ENCODE measurements around the gene PTGDR. TPM values are rescaled to one million over a fixed set of nuclear protein-coding genes. Genes with fewer than 3 reads are reported as not detected.
A peak's percentile ranks its signal among the peaks of the same experiment; 100 is the strongest.

The PTGDR gene
- total RNA-seq, 1 experiment from 2014 or later, result not detected

DNA sequence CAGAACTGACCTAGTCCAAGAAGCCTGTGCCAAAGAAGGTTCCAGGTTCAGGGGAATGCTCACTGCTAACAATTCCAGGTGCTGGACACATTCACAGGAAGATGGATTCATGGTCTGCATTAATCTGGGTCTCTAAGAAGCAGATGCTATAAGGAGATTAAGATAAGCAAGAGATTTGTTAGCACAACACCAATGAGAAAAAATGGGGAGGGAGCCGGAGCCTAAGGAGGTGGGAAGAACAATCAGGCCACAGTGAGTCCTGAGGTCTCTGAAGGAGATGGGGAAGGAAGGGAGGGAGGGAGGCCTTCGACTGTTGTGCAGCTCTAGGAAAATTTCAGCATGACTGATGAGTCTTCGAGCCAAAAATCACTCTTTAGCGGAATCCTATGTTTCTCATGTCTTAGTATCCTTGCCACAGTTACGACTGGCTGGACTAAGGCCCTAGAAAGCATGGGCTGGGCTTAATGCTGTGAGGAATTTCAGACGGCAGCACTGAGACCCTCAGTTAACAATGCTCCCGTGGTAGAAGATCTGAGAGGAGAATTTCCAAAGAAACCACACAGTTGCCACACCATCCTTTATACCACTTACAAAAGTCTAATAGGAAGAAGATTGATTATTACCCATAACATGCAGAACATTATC is 31.5 kb upstream of the PTGDR start:
- no peak overlapping the region for H3K9ac ChIP-seq (ENCODE audit: low read length)
- CTCF ChIA-PET, result no interaction called here
- no peaks in the 10 kb centered on the region for H3F3A ChIP-seq (ENCODE audit: low read length, unreplicated experiment)
- DNase-seq (no peak), ATAC-seq (no peak)
- peaks cover 8% of the 10 kb centered on the region for H3K4me1 ChIP-seq (ENCODE audit: insufficient read depth, low read length)
- BruUV-seq (replicated peaks), result no TSS peak
- peaks cover 4% of the 10 kb centered on the region; the same call in 1 of the 2 replicates for H3K27me3 ChIP-seq (ENCODE audit: low read length)
- no peak overlapping the region for H2AFZ ChIP-seq (ENCODE audit: low read length)
- H3K4me2 ChIP-seq (ENCODE audit: low read length), result no peak overlapping the region
- H3K27ac ChIP-seq (ENCODE audit: low read length), result no peak overlapping the region
- no peaks in the 10 kb centered on the region for H3K9me2 ChIP-seq (replicated peaks; ENCODE audit: low read length)
- no peaks in the 10 kb centered on the region for H3K79me2 ChIP-seq (ENCODE audit: low read length)
- POLR2A ChIA-PET (ENCODE audit: unreplicated experiment), result no interaction called here
- intact Hi-C loops (cut with micrococcal nuclease), result no loop called here
- no peaks in the 10 kb centered on the region for H3K36me3 ChIP-seq (ENCODE audit: low read depth, low read length)
- TF ChIP-seq, protein P1, sequence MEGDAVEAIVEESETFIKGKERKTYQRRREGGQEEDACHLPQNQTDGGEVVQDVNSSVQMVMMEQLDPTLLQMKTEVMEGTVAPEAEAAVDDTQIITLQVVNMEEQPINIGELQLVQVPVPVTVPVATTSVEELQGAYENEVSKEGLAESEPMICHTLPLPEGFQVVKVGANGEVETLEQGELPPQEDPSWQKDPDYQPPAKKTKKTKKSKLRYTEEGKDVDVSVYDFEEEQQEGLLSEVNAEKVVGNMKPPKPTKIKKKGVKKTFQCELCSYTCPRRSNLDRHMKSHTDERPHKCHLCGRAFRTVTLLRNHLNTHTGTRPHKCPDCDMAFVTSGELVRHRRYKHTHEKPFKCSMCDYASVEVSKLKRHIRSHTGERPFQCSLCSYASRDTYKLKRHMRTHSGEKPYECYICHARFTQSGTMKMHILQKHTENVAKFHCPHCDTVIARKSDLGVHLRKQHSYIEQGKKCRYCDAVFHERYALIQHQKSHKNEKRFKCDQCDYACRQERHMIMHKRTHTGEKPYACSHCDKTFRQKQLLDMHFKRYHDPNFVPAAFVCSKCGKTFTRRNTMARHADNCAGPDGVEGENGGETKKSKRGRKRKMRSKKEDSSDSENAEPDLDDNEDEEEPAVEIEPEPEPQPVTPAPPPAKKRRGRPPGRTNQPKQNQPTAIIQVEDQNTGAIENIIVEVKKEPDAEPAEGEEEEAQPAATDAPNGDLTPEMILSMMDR (conservative IDR thresholded peaks at IDR 0.05; ENCODE audit: low read depth, low read length), result no peak
- TF ChIP-seq EZH2phosphoT487 (IDR thresholded peaks at IDR 0.05; ENCODE audit: borderline replicate concordance, low read length), result no peak
- TF ChIP-seq EZH2 (IDR thresholded peaks at IDR 0.05; ENCODE audit: low read length, unreplicated experiment), result no peak
- H3K4me3 ChIP-seq (ENCODE audit: low read length), result no peak overlapping the region
- H4K20me1 ChIP-seq (ENCODE audit: low read length), result no peaks in the 10 kb centered on the region
- H3K9me3 ChIP-seq (ENCODE audit: low read length), result no peaks in the 10 kb centered on the region

- Histone ChIP-seq H3K9ac (ENCODE audit: low read length) (no peak overlapping the region), H3K36me3 (ENCODE audit: low read depth, low read length) (no peaks in the 10 kb centered on the region), H3K9me3 (ENCODE audit: low read length) (no peaks in the 10 kb centered on the region), H3K27ac (ENCODE audit: low read length) (no peak overlapping the region), H3K4me3 (ENCODE audit: low read length) (no peak overlapping the region), H3K79me2 (ENCODE audit: low read length) (no peaks in the 10 kb centered on the region), H3K4me2 (ENCODE audit: low read length) (no peak overlapping the region), H3K9me2 (replicated peaks; ENCODE audit: low read length) (no peaks in the 10 kb centered on the region), H2AFZ (ENCODE audit: low read length) (no peak overlapping the region), H4K20me1 (ENCODE audit: low read length) (no peaks in the 10 kb centered on the region), H3K27me3 (ENCODE audit: low read length) (no peaks in the 10 kb centered on the region), H3K4me1 (ENCODE audit: insufficient read depth, low read length) (peaks cover 14% of the 10 kb centered on the region), H3F3A (ENCODE audit: low read length, unreplicated experiment) (no peaks in the 10 kb centered on the region)
- POLR2A ChIA-PET (ENCODE audit: unreplicated experiment), result no interaction called here
- intact Hi-C loops (cut with micrococcal nuclease), result no loop called here
- no peak for DNase-seq
- no TSS peak for BruUV-seq (replicated peaks)
- TF ChIP-seq, protein P1 (conservative IDR thresholded peaks at IDR 0.05; ENCODE audit: low read depth, low read length), result no peak
- no peak for TF ChIP-seq EZH2phosphoT487 (IDR thresholded peaks at IDR 0.05; ENCODE audit: borderline replicate concordance, low read length)
- TF ChIP-seq EZH2 (IDR thresholded peaks at IDR 0.05; ENCODE audit: low read length, unreplicated experiment), result no peak
- ATAC-seq, result no peak
- CTCF ChIA-PET, result no interaction called here
Observed at GRCh38 chr14:52238682-52239081, 28.8 kb upstream of the PTGDR start.

GRCh38 chr14:52240623-52241022 is 26.9 kb upstream of the PTGDR start:
- Histone ChIP-seq H3K4me2 (ENCODE audit: low read length) (peak overlapping the region; percentile 50), H3F3A (ENCODE audit: low read length, unreplicated experiment) (no peaks in the 10 kb centered on the region), H3K27me3 (ENCODE audit: low read length) (no peaks in the 10 kb centered on the region), H3K79me2 (ENCODE audit: low read length) (no peaks in the 10 kb centered on the region), H3K9me3 (ENCODE audit: low read length) (no peaks in the 10 kb centered on the region), H3K9me2 (replicated peaks; ENCODE audit: low read length) (no peaks in the 10 kb centered on the region), H3K36me3 (ENCODE audit: low read depth, low read length) (no peaks in the 10 kb centered on the region), H4K20me1 (ENCODE audit: low read length) (no peaks in the 10 kb centered on the region), H3K27ac (ENCODE audit: low read length) (0 out of 2 replicates have a peak overlapping the region, but pooled peaks have one; percentile 13), H3K4me1 (ENCODE audit: insufficient read depth, low read length) (peaks cover 14% of the 10 kb centered on the region), H3K9ac (ENCODE audit: low read length) (no peak overlapping the region), H2AFZ (ENCODE audit: low read length) (peak overlapping the region; percentile 15; the same call in 1 of the 2 replicates), H3K4me3 (ENCODE audit: low read length) (no peak overlapping the region)
- POLR2A ChIA-PET (ENCODE audit: unreplicated experiment), result interaction anchor here (0.7 kb wide), 1 partner anchor 607 kb away, joined by 3 read pairs; no protein-coding TSS in a partner anchor
- CTCF ChIA-PET, result interaction anchor here (0.6 kb wide), 1 partner anchor 1671 kb away, joined by 6 read pairs; no protein-coding TSS in a partner anchor
- DNase-seq (peak; percentile 40), ATAC-seq (peak; percentile 66)
- TF ChIP-seq, protein P1 (conservative IDR thresholded peaks at IDR 0.05; ENCODE audit: low read depth, low read length), result no peak
- no peak for TF ChIP-seq EZH2 (IDR thresholded peaks at IDR 0.05; ENCODE audit: low read length, unreplicated experiment)
- TF ChIP-seq EZH2phosphoT487 (IDR thresholded peaks at IDR 0.05; ENCODE audit: borderline replicate concordance, low read length), result no peak
- intact Hi-C loops (cut with micrococcal nuclease), result no loop called here
- no TSS peak for BruUV-seq (replicated peaks)
